GM12864 (cell line): ENCODE data around the gene HDDC3.
"Not testable (repeated sequence)": the region's sequence is repeated elsewhere in the genome, so short reads cannot be mapped to it uniquely, and the experiment has no call there.

ENCODE experiments used
- DNase-seq: peaks from one replicate; pipeline ENCODE4 v3.0.0-alpha.2; 2011; ENCODE audit warnings: low read depth
- H3K4me3 ChIP-seq: 2 replicates; pipeline ENCODE4 v1.5.1; 2011; ENCODE audit warnings: mild to moderate bottlenecking, low read depth, low read length, control low read depth
- TF ChIP-seq, protein P1 (sequence below): IDR thresholded peaks from 2 replicates; pipeline ENCODE4 v1.5.1; 2011; ENCODE audit warnings: low read depth, mild to moderate bottlenecking, moderate library complexity, low read length, control low read depth, inconsistent platforms; ENCODE audit errors: missing control alignments

Gene HDDC3

DNA sequence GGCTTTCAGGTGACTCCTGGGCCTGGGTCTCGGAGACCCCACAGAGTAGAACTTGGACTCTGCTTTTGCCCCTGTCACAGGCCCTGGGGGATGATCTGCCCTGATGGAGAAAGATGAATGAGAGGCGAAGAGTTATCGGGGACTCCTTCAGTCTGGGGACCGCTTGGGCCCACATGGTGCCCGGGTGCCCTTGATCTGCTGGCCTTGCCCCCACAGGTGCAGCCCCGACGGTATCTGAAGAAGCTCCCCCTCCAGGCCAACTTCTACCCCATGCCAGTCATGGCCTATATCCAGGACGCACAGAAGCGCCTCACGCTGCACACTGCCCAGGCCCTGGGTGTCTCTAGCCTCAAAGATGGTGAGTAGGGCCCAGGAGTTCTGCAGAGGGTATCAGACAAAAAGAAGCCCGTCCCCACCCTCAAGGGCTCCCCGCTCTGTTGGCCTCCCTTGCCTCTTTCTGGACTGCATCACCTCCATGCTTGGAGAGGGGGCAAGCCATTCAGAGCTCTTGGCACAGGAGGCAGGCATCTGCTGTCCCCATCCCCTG is 18.9 kb downstream of the HDDC3 start:
- TF ChIP-seq, protein P1, sequence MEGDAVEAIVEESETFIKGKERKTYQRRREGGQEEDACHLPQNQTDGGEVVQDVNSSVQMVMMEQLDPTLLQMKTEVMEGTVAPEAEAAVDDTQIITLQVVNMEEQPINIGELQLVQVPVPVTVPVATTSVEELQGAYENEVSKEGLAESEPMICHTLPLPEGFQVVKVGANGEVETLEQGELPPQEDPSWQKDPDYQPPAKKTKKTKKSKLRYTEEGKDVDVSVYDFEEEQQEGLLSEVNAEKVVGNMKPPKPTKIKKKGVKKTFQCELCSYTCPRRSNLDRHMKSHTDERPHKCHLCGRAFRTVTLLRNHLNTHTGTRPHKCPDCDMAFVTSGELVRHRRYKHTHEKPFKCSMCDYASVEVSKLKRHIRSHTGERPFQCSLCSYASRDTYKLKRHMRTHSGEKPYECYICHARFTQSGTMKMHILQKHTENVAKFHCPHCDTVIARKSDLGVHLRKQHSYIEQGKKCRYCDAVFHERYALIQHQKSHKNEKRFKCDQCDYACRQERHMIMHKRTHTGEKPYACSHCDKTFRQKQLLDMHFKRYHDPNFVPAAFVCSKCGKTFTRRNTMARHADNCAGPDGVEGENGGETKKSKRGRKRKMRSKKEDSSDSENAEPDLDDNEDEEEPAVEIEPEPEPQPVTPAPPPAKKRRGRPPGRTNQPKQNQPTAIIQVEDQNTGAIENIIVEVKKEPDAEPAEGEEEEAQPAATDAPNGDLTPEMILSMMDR: no peak
- no peak for DNase-seq
- H3K4me3 ChIP-seq: no peak overlapping the region

GRCh38 chr15:90912770-90913075 is 19.6 kb downstream of the HDDC3 start:
- H3K4me3 ChIP-seq: no peak overlapping the region
- DNase-seq: no peak
- TF ChIP-seq, protein P1: no peak

DNA sequence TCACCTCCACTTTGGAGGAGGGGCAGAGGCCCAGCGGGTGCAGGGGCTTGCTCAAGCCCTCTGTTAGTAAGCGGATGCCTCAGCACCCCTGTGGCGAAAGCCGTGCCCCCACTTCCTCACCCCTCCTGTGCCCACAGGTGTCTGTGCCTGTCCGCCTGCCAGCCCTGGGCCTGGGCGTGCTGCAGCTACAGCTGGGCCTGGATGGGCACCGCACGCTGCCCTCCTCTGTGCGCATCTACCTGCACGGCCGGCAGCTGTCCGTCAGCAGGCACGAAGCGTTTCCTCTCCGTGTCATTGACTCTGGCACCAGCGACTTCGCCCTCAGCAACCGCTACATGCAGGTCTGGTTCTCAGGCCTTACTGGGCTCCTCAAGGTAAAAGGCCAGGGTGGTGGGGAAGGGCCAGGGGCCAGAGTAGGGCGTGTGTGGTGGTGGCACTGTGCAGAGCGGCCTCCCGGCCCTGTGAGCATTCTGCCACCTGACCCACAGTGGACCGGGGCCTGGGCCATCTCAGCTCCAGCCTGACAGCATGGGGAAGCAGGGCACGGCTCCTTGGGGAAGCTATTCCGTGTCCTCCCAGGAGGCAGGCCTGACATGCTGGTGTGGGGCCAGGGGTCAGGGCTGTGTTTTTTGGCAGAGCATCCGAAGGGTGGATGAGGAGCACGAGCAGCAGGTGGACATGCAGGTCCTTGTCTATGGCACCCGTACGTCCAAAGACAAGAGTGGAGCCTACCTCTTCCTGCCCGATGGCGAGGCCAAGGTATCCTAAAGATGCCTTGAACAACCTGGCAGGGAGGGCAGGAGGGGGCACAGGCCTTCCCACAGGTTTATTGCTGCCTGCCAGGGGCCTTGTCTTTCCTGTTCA is 20.2 kb downstream of the HDDC3 start:
- H3K4me3 ChIP-seq: no peak overlapping the region
- TF ChIP-seq, protein P1: no peak
- no peak for DNase-seq

DNA sequence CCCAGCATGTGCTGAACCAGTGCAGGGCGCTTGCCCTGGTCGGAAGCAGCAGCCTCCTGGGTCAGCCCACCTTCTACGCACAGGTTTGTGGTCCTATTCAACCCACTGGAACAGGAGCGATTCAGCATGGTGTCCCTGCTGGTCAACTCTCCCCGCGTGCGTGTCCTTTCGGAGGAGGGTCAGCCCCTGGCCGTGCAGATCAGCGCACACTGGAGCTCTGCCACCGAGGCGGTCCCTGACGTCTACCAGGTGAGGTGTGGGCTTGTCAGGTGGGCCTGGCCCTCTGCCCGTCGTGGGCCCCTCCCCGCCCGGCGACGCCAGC is 21.1 kb downstream of the HDDC3 start:
- no peak overlapping the region for H3K4me3 ChIP-seq
- TF ChIP-seq, protein P1: no peak
- no peak for DNase-seq

- no peak overlapping the region for H3K4me3 ChIP-seq
- DNase-seq: no peak
- TF ChIP-seq, protein P1: no peak
These were observed 21.7 kb downstream of the HDDC3 start for GRCh38 chr15:90910441-90911301.

GRCh38 chr15:90909976-90910375 is 22.4 kb downstream of the HDDC3 start:
- no peak overlapping the region for H3K4me3 ChIP-seq
- DNase-seq: no peak
- TF ChIP-seq, protein P1: no peak

GRCh38 chr15:90909449-90909848 is 22.9 kb downstream of the HDDC3 start:
- not testable (repeated sequence) for DNase-seq, H3K4me3 ChIP-seq
